C4-2B (cell line): ENCODE data around the gene HAGHL.

ENCODE experiments used
- H3K27ac ChIP-seq: fragments of 450-650 bp; 2 replicates; pipeline ENCODE4 v1.5.1; 2017
- CTCF ChIP-seq: fragments of 450-650 bp; conservative IDR thresholded peaks from 2 replicates; pipeline ENCODE4 v1.5.1; 2017; ENCODE audit warnings: mild to moderate bottlenecking
- ZFX ChIP-seq: fragments of 450-650 bp; IDR thresholded peaks from 2 replicates; pipeline ENCODE4 v1.6.1; 2017

The HAGHL gene

GRCh38 chr16:766008-766819 lies 39.3 kb downstream of the HAGHL start:
- no peak overlapping the region for H3K27ac ChIP-seq
- TF ChIP-seq CTCF (no peak), ZFX (no peak)

- H3K27ac ChIP-seq: no peak overlapping the region
- TF ChIP-seq CTCF (no peak), ZFX (no peak)
Measured at GRCh38 chr16:766820-767640, 40.1 kb downstream of the HAGHL start.

GRCh38 chr16:767743-768235 lies 40.9 kb downstream of the HAGHL start:
- no peak for TF ChIP-seq ZFX
- TF ChIP-seq CTCF: no peak
- H3K27ac ChIP-seq: no peak overlapping the region

GRCh38 chr16:768428-768827 lies 41.5 kb downstream of the HAGHL start:
- TF ChIP-seq ZFX (no peak), CTCF (no peak)
- no peak overlapping the region for H3K27ac ChIP-seq

- no peak overlapping the region for H3K27ac ChIP-seq
- TF ChIP-seq CTCF (no peak), ZFX (no peak)
Measured at GRCh38 chr16:769184-769784, 42.4 kb downstream of the HAGHL start.

- H3K27ac ChIP-seq: no peak overlapping the region
- TF ChIP-seq CTCF: no peak
- TF ChIP-seq ZFX: no peak
Measured at GRCh38 chr16:769934-770333, 43.0 kb downstream of the HAGHL start.
